Fibroblast of pulmonary artery (primary cell): ENCODE data around the gene AUTS2.

Source experiments
- DNase-seq: peaks from one replicate; pipeline ENCODE4 v3.0.0-alpha.2; 2010; ENCODE audit warnings: low read depth
- H3K4me3 ChIP-seq: replicated peaks from 2 replicates; pipeline ENCODE4 v1.5.1; 2011; ENCODE audit warnings: low read depth, mild to moderate bottlenecking, control low read depth, low read length, moderate library complexity
- TF ChIP-seq, protein P1 (sequence below): IDR thresholded peaks from 2 replicates; pipeline ENCODE4 v1.5.1; 2011; ENCODE audit warnings: mild to moderate bottlenecking, control low read depth, low read length, inconsistent platforms; ENCODE audit errors: missing control alignments

Gene AUTS2

GRCh38 chr7:70303309-70303708, 705.0 kb downstream of the AUTS2 start:
- no peak for DNase-seq
- no peak overlapping the region for H3K4me3 ChIP-seq
- TF ChIP-seq, protein P1, sequence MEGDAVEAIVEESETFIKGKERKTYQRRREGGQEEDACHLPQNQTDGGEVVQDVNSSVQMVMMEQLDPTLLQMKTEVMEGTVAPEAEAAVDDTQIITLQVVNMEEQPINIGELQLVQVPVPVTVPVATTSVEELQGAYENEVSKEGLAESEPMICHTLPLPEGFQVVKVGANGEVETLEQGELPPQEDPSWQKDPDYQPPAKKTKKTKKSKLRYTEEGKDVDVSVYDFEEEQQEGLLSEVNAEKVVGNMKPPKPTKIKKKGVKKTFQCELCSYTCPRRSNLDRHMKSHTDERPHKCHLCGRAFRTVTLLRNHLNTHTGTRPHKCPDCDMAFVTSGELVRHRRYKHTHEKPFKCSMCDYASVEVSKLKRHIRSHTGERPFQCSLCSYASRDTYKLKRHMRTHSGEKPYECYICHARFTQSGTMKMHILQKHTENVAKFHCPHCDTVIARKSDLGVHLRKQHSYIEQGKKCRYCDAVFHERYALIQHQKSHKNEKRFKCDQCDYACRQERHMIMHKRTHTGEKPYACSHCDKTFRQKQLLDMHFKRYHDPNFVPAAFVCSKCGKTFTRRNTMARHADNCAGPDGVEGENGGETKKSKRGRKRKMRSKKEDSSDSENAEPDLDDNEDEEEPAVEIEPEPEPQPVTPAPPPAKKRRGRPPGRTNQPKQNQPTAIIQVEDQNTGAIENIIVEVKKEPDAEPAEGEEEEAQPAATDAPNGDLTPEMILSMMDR, result no peak

- H3K4me3 ChIP-seq, result no peak overlapping the region
- no peak for DNase-seq
- TF ChIP-seq, protein P1, result no peak
These were observed 705.5 kb downstream of the AUTS2 start for GRCh38 chr7:70303780-70304179.

GRCh38 chr7:70306173-70306572, 707.9 kb downstream of the AUTS2 start:
- TF ChIP-seq, protein P1, result no peak
- DNase-seq, result no peak
- H3K4me3 ChIP-seq, result no peak overlapping the region

- TF ChIP-seq, protein P1, result no peak
These were observed 709.4 kb downstream of the AUTS2 start for GRCh38 chr7:70307544-70308106.

GRCh38 chr7:70312336-70312735, 714.1 kb downstream of the AUTS2 start:
- TF ChIP-seq, protein P1, result no peak
- DNase-seq, result no peak
- H3K4me3 ChIP-seq, result no peak overlapping the region

More at GRCh38 chr7:70307544-70308106, 709.4 kb downstream of the AUTS2 start:
- no peak overlapping the region for H3K4me3 ChIP-seq
- no peak for DNase-seq

DNA sequence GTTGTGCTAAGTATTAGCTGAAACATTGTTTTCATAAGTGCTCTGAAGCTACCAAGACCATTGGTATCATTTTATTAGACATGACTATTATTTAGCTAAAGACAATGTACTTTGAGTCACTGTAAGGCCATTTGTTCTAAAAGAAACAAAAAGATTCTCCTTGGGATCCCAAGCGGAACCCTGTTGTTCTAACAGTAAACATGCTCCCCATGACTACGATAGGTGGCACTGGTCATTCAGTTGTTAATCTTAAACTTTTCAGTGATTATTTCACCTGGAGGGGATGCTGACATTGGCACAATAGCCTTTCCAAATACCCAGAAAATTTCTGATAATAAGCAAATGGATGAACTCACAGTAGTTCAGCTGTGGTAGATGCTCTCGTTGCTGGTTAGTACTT, 715.0 kb downstream of the AUTS2 start:
- TF ChIP-seq, protein P1, result no peak
- no peak for DNase-seq
- H3K4me3 ChIP-seq, result no peak overlapping the region

- TF ChIP-seq, protein P1, result no peak
- H3K4me3 ChIP-seq, result no peak overlapping the region
- no peak for DNase-seq
These were observed 715.4 kb downstream of the AUTS2 start for GRCh38 chr7:70313687-70314086.
